IMR-90 (cell line): Measurements from ENCODE around the gene TMPRSS11B. TPM values are rescaled to one million over a fixed set of nuclear protein-coding genes. Genes with fewer than 3 reads are reported as not detected.
A peak's percentile ranks its signal among the peaks of the same experiment; 100 is the strongest.

Experiments
- ATAC-seq: fragments of 200-7000 bp; cut with Tn5 transposase; 2 replicates; pipeline ENCODE4 v1.9.1; 2020; ENCODE audit warnings: low read depth, mild to moderate bottlenecking, moderate library complexity
- BruUV-seq: library from RNA; stranded (reverse); fragments of 400-500 nt; replicated peaks from 2 replicates; lab custom pipeline; 2021; lab: Mats Ljungman, UMichigan
- CTCF ChIA-PET: fragments of 300-600 bp; formaldehyde crosslinking; extraction: SDS; loops from one replicate; lab custom pipeline; 2021; ENCODE audit warnings: antibody characterized with exemption; lab: Yijun Ruan, JAX
- POLR2A ChIA-PET: fragments of 300-600 bp; sonication (Branson Sonifier 250); formaldehyde crosslinking; loops from one replicate; lab custom pipeline; 2022; ENCODE audit warnings: antibody characterized with exemption; ENCODE audit not compliant: unreplicated experiment; lab: Charles Lee
- DNase-seq: peaks from one replicate; pipeline ENCODE4 v3.0.0; 2013
- H2AFZ ChIP-seq: replicated peaks from 2 replicates; pipeline ENCODE3; 2013; ENCODE audit warnings: low read length, mild to moderate bottlenecking; ENCODE audit not compliant: poor library complexity
- H2AK5ac ChIP-seq: 2 replicates; pipeline ENCODE4 v1.6.1; 2013; ENCODE audit warnings: low read depth, low read length, inconsistent platforms
- H2AK9ac ChIP-seq: replicated peaks from 2 replicates; pipeline ENCODE3; 2013; ENCODE audit warnings: mild to moderate bottlenecking, low read depth, low read length, moderate library complexity; ENCODE audit not compliant: poor library complexity
- H2BK120ac ChIP-seq: 2 replicates; pipeline ENCODE4 v1.6.1; 2013; ENCODE audit warnings: low read depth, low read length, inconsistent platforms
- H2BK15ac ChIP-seq: 3 replicates; pipeline ENCODE4 v1.6.1; 2013; ENCODE audit warnings: low read depth, low read length, inconsistent platforms
- H2BK20ac ChIP-seq: 2 replicates; pipeline ENCODE4 v1.6.1; 2013; ENCODE audit warnings: low read depth, mild to moderate bottlenecking, inconsistent platforms, low read length, moderate library complexity
- H2BK5ac ChIP-seq: 2 replicates; pipeline ENCODE4 v1.6.1; 2013; ENCODE audit warnings: mild to moderate bottlenecking, low read depth, low read length, inconsistent platforms; ENCODE audit not compliant: poor library complexity, severe bottlenecking
- H3K14ac ChIP-seq: replicated peaks from 2 replicates; pipeline ENCODE4 v1.6.1; 2013; ENCODE audit warnings: low read depth, low read length, inconsistent platforms
- H3K18ac ChIP-seq: 2 replicates; pipeline ENCODE4 v1.6.1; 2013; ENCODE audit warnings: low read depth, low read length, control low read depth
- H3K23ac ChIP-seq: 2 replicates; pipeline ENCODE4 v1.6.1; 2013; ENCODE audit warnings: low read depth, low read length, inconsistent platforms
- H3K27ac ChIP-seq: 2 replicates; pipeline ENCODE4 v1.5.1; 2013; ENCODE audit warnings: mild to moderate bottlenecking, control low read depth, low read length; ENCODE audit not compliant: insufficient read depth
- H3K27me3 ChIP-seq: 2 replicates; pipeline ENCODE4 v1.6.1; 2013; ENCODE audit warnings: low read length; ENCODE audit not compliant: control insufficient read depth, insufficient read depth
- H3K36me3 ChIP-seq: 2 replicates; pipeline ENCODE4 v1.6.1; 2013; ENCODE audit warnings: low read length, mixed read lengths; ENCODE audit not compliant: control insufficient read depth, insufficient read depth
- H3K4ac ChIP-seq: 2 replicates; pipeline ENCODE4 v1.6.1; 2013; ENCODE audit warnings: low read depth, low read length, inconsistent platforms
- H3K4me1 ChIP-seq: 2 replicates; pipeline ENCODE4 v1.6.1; 2013; ENCODE audit warnings: low read length, mixed read lengths; ENCODE audit not compliant: control insufficient read depth, insufficient read depth
- H3K4me2 ChIP-seq: 2 replicates; pipeline ENCODE4 v1.6.1; 2013; ENCODE audit warnings: low read depth, mild to moderate bottlenecking, control low read depth, low read length, moderate library complexity
- H3K4me3 ChIP-seq: 2 replicates; pipeline ENCODE4 v1.5.1; 2013; ENCODE audit warnings: low read depth, mild to moderate bottlenecking, control low read depth, low read length, moderate library complexity; ENCODE audit not compliant: insufficient read depth
- H3K56ac ChIP-seq: 2 replicates; pipeline ENCODE4 v1.6.1; 2013; ENCODE audit warnings: low read length, inconsistent platforms; ENCODE audit not compliant: insufficient read depth; ENCODE audit errors: extremely low read depth
- H3K79me1 ChIP-seq, 2 experiments: 2 replicates each; pipeline ENCODE4 v1.6.1; 2013; ENCODE audit warnings: low read length in 2 of 2, inconsistent platforms in 1 of 2, low read depth in 1 of 2
- H3K9ac ChIP-seq: 2 replicates; pipeline ENCODE4 v1.6.1; 2013; ENCODE audit warnings: low read depth, low read length, control low read depth
- H3K9me1 ChIP-seq: 2 replicates; pipeline ENCODE4 v1.6.1; 2013; ENCODE audit warnings: low read length, inconsistent platforms; ENCODE audit not compliant: insufficient read depth
- H3K9me3 ChIP-seq: 2 replicates; pipeline ENCODE4 v1.6.1; 2013; ENCODE audit warnings: low read length; ENCODE audit not compliant: control insufficient read depth, insufficient read depth
- H4K20me1 ChIP-seq: 2 replicates; pipeline ENCODE4 v1.6.1; 2013; ENCODE audit warnings: low read length, inconsistent platforms; ENCODE audit not compliant: insufficient read depth
- H4K5ac ChIP-seq: 2 replicates; pipeline ENCODE4 v1.6.1; 2013; ENCODE audit warnings: mild to moderate bottlenecking, low read depth, low read length, control low read depth
- H4K8ac ChIP-seq, 2 experiments: 2 replicates each; pipeline ENCODE4 v1.6.1; 2013; ENCODE audit warnings: low read depth in 2 of 2, low read length in 2 of 2, control low read depth in 1 of 2, inconsistent platforms in 1 of 2
- H4K91ac ChIP-seq: 2 replicates; pipeline ENCODE4 v1.6.1; 2013; ENCODE audit warnings: low read depth, low read length, inconsistent platforms; ENCODE audit not compliant: insufficient read depth
- MAFK ChIP-seq: IDR thresholded peaks from 2 replicates; pipeline ENCODE4 v1.6.1; 2012; ENCODE audit warnings: low read depth, low read length, improper control_type of control experiment
- NFE2L2 ChIP-seq: fragments of 150-350 bp; IDR thresholded peaks from 2 replicates; pipeline ENCODE4 v1.6.1; 2016; ENCODE audit warnings: low read depth, mild to moderate bottlenecking, low read length
- WGBS, 2 experiments: methylation state at CpG; one replicate each; pipeline versions ENCODE4 v1.1.5 to v1.1.7; 2013; ENCODE audit warnings: missing lambda C conversion rate in 2 of 2; ENCODE audit not compliant: insufficient read length in 1 of 2; ENCODE audit errors: extremely low coverage in 2 of 2; 5-methylcytosine and 5-hydroxymethylcytosine counted together
- dilution Hi-C: fragments of 300-500 bp; cut with HindIII; formaldehyde crosslinking; loops from one replicate; pipeline ENCODE4 v1.14.3; 2018; ENCODE audit warnings: low sequenced_read_pairs; ENCODE audit not compliant: unreplicated experiment
- in situ Hi-C: fragments of 300-500 bp; cut with MboI; formaldehyde crosslinking; loops from 3 replicates; pipeline ENCODE4 v1.14.3; 2019; ENCODE audit warnings: low sequenced_read_pairs, inconsistent platforms, mixed read lengths
- intact Hi-C: fragments of 100-400 bp; cut with micrococcal nuclease; formaldehyde crosslinking; loops from 2 replicates; pipeline ENCODE4 v1.10.0; 2022
- polyA plus RNA-seq, 3 experiments: library from polyadenylated mRNA; depleted of rRNA; stranded (reverse); fragments of >200 nt; gene quantifications; 2 replicates each; pipeline ENCODE4 v1.2.3, GENCODE V29; 2012; ENCODE audit warnings: low replicate concordance in 1 of 3
- total RNA-seq: library from RNA; depleted of rRNA; stranded (reverse); fragments of >200 nt; gene quantifications from 2 replicates; pipeline ENCODE4 v1.2.3, GENCODE V29; 2012

The TMPRSS11B gene
- total and polyA plus RNA-seq, 2 of the 4 experiments (the other 2 are of a cell fraction) = not detected

DNA sequence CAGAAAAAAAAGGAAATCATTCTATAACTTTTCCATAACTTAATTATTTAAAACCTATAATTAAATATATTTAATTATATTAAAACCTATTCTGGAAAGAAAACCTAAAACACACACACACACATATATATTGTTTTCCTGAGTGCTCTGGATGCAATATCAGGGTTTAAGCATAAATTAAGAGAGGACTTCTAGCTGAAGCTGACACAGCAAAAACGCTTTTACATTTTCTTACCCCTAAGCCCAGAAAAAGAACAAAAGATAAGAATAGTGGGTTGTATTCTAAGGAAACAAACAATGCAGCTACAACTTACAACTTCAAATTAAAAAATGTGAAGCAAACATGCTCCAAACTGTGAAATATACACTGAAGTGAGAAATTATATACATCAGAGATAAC, 52.3 kb downstream of the TMPRSS11B start:
- Histone ChIP-seq H3K4ac (no peak overlapping the region), H2BK20ac (no peak overlapping the region), H3K56ac (no peak overlapping the region), H3K14ac (no peak overlapping the region), H3K4me3 (no peak overlapping the region), H3K9ac (no peak overlapping the region), H3K27me3 (no peaks in the 10 kb centered on the region), H2AK9ac (no peak overlapping the region), H3K27ac (no peak overlapping the region), H3K79me1 (no peaks in the 10 kb centered on the region), H3K9me3 (no peaks in the 10 kb centered on the region), H2BK5ac (no peak overlapping the region), H2AK5ac (no peak overlapping the region), H3K23ac (no peak overlapping the region), H3K18ac (no peak overlapping the region), H3K9me1 (no peaks in the 10 kb centered on the region), H4K91ac (no peak overlapping the region), H3K4me2 (no peak overlapping the region), H2BK120ac (no peak overlapping the region), H3K36me3 (no peaks in the 10 kb centered on the region), H3K4me1 (no peaks in the 10 kb centered on the region), H4K20me1 (no peaks in the 10 kb centered on the region), H4K5ac (no peak overlapping the region), H2BK15ac (no peak overlapping the region), H4K8ac (no peak overlapping the region), H2AFZ (no peak overlapping the region)
- TF ChIP-seq MAFK = peak; percentile 55; the same call in 1 of the 2 replicates
- TF ChIP-seq NFE2L2 = no peak
- ChIA-PET POLR2A (no interaction called here), CTCF (no interaction called here)
- in situ Hi-C loops (no loop called here), intact Hi-C loops (no loop called here), dilution Hi-C loops (no loop called here)
- DNase-seq (no peak), ATAC-seq (no peak)
- WGBS, 2 experiments = no CpG with 5 or more reads among the region's 1 CpG
- BruUV-seq = no TSS peak
